GM21717 (cell line): ENCODE results near the gene HDAC10.
"Not testable (repeated sequence)": the region's sequence is repeated elsewhere in the genome, so short reads cannot be mapped to it uniquely, and the experiment has no call there.

Experiments
- ATAC-seq: cut with Tn5 transposase; IDR thresholded peaks from one replicate; pipeline ENCODE4 v1.9.1; 2021; ENCODE audit warnings: mild to moderate bottlenecking, moderate library complexity; ENCODE audit not compliant: unreplicated experiment

HDAC10 gene

DNA sequence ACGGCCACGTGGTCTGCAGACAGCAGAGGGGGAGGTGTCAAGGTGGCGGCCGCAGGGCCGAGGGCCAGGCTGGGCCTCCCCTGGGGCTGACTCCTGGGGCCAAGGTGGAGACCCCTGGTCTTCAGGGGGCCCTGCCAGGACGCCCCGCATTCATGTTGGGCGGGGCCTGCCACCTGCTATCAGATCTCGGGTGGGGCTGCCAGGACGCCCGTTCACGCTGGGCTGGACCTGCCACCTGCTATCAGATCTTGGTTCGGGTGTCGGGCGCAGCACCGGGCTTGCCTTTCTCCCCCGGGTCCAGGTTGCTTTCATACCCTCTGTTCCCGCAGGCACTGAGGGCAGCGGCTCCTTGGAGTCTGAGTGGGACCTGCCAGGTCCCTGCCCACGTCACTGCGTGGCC, 35.2 kb upstream of the HDAC10 start:
- ATAC-seq, result no peak

DNA sequence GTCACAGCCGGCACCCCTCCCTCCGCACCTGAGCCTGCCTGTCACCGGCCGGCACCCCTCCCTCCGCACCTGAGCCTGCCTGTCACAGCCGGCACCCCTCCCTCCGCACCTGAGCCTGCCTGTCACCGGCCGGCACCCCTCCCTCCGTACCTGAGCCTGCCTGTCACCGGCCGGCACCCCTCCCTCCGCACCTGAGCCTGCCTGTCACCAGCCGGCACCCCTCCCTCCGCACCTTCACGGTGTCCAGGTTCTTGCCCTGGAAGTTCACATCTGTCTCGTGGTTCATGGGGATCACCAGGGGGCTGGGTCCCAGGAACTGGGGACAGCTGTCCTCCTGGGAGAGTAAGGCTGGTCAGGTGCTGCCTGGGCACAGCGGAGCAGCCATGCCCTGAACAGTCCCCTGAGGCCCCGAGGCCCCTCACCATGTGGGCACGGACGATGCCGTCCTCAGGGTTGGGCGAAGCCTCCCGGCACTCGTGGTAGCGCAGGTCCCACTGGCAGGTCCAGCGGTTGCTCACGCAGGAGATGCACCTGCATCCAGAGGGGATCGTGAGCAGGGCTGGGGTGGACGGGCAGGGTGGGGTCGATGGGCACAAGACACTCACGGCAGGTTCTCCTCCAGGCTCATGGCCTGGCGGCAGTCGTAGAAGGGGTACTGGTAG, 34.6 kb upstream of the HDAC10 start:
- ATAC-seq, result no peak

DNA sequence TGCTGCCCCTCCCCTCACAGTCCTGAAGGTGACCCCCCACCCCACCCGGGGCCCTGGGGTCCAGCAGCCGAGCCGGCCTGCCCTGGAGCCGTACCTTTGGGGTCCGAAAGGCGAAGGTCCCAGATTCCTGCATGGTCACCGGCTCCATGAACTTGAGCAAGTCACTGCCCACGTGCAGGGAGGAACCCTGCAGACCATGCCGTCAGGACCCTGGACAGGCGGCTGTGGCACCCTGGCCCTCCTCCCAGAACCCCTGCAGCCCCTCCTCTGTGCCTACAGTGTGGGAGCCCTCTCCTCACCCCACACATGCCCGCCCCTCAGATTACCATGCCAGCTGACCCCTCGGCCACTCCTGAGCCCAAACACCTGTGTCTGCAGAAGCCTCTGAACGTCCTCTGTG, 33.4 kb upstream of the HDAC10 start:
- ATAC-seq, result no peak

DNA sequence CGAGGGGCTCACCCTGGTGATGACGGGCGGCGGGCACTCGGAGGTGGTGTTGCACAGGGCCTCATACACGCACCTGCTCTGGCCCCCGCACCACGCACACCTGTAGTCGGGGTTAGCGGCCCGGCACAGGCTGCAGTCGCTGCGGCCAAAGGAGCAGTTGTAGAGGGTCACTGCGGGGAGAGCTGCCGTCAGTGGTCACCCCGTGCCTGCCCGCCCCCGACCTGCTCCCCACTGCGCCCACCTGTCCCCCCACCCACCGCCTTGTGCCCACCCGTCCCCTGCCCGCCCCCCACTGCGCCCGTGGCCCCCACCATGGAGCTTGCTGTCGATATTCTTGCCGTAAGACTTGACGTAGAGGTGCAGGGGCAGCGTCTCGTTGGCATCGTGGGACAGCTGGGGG, 32.8 kb upstream of the HDAC10 start:
- no peak for ATAC-seq

DNA sequence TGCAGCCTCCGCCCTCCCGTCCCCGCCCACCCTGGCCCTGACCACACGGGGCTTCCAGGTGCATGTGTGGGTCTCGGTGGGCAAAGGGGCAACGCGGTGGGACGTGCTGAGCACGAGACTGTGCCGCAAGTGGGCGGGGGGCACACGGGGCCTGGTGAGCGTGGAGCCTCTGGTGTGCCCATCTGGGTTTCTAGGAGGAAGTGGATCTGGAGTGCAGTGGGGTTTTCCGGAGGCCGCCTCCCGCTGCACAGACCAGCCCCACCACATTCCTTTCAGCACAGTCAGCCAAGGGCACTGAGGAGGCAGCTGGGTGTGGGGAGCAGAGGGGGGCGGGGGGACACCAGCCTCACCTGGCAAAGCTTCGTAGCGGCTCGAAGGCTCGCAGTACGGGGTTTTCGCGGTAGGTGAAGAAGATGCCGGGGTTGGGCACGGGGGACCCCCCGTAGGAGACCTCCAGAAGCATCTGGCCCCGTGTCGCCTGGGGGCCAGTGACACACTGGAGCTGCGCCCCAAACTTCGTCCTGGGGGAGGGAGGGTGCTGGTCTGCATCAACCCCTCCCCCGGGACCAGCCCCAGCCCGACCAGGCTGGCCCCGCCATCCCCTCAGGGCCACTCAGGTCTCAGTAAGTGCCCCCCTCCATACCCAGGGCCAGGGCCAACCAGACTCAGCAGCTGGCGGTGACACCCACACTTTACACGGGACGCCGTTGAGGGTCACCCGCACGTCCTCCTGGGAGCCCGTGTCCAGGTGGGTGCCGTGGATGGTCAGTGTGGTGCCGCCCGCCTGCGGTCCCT, 31.5 kb upstream of the HDAC10 start:
- no peak for ATAC-seq

DNA sequence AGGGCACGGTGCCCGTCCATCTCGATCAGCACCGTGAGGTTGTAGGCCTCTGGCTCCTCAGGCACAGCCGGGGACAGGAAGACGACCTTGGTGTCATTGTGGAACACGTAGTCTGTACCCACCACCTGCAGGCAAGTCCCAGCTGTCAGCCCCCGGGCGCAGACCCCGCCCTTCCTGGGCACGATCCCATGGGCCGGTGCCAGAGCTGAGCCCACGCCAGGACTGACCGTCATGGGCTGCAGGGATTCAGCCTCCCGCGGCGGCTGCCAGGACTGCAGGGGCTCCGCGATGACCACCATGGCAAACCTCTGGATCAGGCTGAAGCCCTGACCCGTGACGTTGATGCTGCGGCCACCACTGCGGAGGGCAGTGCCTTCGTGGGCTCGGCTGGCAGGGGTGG, 30.9 kb upstream of the HDAC10 start:
- ATAC-seq, result no peak

DNA sequence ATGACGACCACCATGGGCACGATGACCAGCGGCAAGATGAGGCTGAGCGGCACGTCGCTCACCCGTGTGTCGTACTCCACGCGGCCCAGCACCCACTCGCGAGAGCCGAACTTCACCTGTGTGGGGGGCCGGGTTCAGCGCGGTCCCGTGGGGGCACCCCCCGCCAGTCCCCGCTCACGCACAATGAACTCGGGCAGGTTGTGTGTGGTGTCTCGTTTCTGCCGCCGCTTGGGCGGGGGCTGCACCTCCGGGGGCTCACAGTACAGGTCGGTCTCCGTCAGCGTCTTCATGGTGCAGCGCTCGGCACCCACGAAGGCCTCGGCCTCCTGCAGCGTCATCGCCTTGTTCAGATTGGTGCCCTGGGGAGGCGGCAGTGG, 30.3 kb upstream of the HDAC10 start:
- no peak for ATAC-seq

DNA sequence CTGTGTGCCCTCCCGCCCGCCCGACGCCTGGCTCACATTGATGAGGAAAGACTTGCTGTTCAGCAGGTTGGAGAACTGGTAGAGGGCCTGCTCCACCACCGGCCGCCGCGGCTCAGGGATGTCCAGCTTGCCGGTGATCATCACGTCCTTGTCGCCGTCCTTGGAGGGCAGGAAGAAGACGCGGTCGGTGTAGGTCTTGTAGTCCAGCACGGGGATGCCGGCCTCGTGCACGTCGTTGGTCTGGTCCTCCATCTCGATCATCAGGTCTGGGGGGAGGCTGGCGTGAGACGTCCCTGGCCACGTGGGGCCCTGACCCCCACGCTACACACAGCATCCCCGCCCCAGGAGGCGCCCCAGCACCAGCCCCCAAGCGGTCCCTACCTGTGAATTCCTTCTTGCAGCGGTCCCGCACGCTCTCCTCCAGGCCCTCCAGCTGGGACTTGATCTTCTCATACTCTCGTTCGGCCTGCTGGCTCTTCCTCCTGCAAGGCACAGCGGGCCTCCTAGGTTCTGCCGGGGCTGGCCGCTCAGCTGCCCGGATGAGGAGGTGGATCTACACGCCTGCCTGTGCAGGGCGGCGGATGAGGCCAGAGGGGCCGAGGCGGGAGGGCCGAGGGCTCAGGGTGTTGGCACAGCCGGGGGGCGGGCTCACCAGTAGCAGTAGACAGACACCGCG, 29.8 kb upstream of the HDAC10 start:
- no peak for ATAC-seq

DNA sequence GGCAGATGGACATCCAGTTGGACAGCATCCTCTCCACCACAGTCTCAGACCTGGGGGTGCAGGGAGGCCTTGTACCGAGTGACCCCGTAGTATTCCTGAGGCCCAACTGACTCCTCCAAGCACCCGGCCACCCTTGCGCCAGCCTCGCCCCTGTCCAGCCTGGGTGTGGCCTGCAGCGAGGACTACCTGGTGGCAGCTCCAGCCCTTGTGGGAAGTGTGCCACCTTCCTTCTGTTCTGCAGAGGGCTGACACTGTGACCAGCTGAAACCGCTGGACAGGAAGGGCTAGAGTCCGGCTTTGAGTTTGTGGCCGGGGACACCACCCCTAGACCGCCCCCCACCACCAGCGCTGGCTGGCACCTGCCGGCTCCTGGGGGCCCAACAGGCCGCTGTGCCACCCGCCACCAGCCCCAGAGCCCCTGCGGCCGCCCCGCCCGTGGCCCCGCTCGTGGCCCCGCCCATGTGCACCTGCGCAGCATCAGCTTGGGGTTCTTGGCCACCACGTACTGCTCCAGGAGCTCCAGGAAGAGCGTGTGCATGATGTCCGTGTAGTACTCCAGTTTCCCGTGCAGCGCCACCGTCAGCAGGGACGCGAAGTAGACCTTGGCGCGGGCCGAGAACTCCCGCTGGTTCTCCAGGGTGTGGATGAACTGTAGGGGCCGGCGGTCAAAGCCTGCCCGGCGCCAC, 29.1 kb upstream of the HDAC10 start:
- ATAC-seq, result no peak

DNA sequence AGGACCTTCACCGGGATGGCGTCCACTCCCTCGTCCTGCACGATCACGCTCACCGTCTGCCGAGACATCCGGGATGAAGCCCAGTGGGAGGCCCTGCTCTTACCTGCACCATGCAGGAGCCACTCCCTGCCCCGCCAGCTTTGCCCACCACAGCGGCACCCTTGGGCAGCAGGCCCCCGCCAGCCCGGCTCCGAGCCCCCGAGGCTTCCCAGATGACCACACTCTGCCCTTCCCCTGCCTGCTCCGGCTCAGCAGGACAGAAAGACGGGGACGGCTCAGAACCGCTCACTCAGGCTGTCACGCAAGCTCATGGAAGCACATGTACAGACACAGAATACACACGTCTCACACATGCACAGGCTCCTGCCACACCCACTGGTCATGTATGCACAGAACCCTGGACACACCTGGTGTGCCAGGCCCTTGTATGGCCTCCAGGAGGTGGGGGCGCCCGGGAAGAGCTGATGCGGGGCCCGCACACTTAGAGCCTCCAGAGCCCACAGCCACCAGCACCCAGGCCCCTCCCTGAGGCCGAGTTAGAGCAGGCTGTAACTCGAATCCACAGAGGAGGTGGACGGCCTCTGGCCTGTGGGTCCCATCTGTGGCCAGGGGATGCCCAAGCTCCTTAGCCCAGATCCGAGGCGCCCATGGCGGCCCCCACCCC, 28.0 kb upstream of the HDAC10 start:
- no peak for ATAC-seq

DNA sequence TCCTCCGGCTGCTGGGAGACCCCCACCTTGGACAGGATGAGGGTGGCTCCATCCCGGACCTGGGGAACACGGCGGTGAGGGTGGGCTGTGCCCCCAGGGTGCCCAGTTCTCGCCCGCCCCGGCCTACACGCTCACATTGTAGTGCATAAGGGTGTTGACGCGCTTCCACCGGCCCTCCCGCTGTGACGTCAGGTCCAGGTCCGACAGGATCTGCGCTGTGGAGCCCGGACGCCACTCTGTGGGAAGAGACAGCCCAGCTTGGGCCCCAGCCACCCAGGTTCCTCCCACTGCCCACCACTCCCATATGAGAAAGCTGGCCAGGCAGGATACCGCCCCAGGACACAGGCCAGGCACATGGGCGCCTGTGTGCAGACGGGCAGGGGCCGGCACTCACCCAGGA, 27.4 kb upstream of the HDAC10 start:
- no peak for ATAC-seq

DNA sequence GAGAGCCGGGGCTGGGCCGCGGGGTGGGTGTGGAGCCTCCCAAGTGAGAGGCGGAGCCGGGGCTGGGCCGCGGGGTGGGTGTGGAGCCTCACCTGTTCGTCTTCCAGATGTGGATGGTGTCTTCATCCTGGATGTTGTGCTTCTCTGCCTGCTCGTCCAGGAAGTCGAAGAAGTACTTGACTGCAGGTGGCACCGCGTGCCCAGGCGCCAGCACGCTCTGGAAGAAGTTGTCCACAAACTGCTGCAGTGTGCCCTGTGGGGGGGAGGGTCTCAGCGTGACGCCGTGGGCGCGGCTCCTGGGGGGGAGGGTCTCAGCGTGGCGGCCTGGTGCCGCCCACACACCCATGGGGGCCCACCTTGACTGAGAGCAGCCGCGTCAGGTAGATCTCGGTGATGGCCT, 26.7 kb upstream of the HDAC10 start:
- ATAC-seq, result no peak

DNA sequence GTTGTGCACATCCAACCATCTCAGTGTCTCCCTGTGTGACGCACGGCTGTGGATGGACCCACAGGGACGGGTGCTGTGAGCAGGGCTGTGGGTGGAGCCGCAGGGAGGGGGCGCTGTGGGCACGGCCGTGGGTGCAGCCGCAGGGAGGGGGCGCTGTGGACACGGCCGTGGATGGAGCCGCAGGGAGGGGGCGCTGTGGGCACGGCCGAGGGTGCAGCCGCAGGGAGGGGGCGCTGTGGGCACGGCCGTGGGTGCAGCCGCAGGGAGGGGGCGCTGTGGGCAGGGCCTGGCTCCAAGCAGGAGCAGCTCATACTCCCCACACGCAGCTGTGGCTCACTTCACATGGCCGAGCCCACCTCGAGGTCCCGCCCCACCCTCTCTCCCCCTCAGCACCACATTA, 25.1 kb upstream of the HDAC10 start:
- no peak for ATAC-seq

DNA sequence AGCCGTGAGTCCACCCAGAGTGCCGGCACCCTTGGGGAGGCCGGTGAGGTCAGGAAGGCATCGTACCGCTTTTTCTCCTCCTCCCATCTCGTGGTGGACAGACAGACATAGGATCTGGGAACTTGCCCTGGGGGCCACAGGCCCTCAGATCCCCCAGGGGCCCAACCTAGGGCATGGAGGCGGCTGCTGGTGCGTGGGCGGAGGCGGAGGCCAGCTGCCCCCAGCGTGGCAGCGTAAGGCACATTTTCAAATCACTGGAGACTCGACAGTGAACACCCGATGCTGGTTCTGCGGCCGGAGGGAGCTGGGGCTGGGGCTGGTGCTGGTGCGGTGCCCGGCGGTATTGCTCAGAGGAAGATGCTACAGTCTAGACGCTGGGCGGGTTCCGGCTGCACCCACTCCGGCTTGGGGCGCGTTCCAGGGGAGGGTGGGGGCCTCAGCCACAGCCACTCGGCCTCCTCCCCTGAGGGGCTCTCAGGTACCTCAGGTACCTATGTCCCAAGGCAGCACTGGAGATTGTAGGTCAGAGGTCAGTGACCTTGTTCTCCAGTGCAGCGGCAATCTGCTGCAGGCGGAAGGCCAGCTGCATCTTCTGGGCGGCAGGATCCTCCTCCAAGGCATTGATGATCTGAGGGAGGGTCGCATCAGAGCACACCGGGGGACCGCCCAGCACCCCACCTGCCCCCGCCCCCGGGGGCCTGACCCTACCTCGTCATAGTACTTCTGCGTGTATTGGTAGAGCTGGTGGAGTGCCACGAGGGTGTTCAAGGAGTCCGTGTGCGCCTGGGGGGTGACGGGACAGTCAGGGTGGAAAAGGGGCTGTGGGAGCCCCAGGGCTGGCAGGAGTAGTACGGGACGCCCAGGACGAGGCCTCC, 24.4 kb upstream of the HDAC10 start:
- ATAC-seq, result no peak

DNA sequence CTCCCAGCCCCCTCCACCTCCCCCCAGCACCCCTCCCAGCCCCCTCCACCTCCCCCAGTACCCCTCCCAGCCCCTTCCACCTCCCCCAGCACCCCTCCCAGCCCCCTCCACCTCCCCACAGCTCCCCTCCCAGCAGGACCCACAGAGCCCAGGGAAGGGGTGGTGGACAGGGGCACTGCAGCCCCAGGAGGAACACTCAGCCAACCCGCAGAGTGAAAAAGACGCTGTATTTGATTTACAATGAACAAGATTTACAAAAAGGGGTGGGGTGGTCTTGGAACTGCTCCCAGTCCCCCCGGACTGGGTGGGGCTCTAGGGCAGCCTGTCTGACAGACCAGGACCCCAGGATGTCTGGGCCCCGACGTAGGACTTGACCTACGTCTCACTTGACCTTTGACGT, 23.7 kb upstream of the HDAC10 start:
- no peak for ATAC-seq

DNA sequence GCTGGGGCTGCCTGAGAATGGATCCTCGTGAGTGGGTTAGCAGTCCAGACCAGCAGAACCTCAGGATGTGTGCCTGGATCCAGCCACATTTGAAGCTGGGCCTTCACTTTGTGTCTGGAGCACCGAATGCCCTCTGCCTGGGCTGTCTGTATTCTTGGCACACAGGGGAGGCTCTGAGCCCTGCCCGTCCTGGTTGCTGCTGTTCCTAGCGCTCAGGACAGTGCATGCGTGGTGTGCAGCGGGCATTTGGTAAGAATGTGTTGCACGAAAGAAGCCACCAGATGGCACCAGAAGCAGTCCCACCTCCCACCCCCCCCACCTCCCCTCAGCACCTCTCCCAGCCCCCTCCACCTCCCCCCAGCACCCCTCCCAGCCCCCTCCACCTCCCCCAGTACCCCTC, 23.2 kb upstream of the HDAC10 start:
- ATAC-seq, result no peak

DNA sequence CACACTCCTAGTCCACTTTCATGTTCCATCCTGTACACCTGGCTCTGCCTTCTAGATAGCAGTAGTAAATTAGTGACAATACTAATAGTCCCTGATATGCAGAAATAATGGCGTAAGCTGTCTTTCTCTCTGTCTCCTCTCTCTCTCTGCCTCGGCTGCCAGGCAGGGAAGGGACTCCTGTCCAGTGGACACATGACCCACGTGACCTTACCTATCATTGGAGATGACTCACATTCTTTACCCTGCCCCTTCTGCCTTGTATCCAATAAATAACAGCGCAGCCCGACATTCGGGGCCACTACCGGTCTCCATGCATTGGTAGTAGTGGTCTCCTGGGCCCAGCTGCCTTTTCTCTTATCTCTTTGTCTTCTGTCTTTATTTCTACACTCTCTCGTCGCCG, 22.7 kb upstream of the HDAC10 start:
- ATAC-seq, result not testable (repeated sequence)

DNA sequence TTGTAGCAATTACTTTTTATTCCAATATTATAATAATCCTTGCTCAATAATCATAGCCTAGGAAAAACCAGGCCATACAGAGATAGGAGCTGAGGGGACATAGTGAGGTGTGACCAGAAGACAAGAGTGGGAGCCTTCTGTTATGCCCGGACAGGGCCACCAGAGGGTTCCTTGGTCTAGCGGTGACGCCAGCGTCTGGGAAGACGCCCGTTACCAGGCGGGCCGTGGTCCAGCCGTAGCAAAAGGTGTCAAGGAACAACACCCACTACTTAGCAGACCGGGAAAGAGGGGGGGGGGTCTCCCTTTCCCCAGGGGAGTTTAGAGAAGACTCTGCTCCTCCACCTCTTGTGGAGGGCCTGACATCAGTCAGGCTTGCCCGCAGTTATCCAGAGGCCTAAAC, 22.3 kb upstream of the HDAC10 start:
- not testable (repeated sequence) for ATAC-seq

DNA sequence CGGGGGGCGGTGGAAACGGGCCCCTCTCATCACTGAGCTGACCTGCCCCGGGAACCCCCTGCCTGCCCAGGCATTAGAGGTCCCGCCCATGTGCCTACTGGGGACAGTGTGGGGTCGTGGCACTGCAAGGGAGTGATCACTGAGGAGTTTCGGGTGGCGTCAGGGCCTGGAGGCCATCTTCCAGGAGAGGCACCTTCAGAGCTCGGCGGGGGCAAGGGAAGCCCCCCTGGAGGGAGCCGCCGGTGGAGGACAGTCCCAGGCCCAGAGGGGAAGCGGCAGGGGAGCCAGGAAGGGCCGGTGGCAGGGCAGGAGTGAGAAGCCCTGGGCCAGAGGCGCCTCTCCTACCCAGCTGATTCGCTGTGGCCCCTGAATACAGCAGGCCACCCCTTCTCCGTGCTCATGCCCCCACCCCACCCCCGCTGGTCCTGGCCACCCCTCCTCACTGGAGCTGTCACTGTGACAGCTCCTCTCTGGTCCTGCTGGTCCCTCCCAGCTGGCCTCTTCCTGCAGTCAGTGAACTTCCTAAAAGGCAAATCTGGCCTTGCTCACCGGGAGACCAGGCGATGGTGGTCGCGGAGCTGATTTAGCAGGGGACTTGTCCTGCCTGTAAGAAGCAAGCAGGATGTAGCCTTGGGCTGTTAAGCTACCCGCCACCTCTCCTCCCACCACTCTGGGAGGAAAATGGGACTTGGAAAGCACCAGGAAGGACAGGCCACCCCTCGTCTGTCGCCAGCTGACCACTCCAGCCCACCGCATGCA, 21.2 kb upstream of the HDAC10 start:
- no peak for ATAC-seq
